A549 (cell line): ENCODE data around the gene KCNQ2. TPM values are rescaled to one million over a fixed set of nuclear protein-coding genes. Genes with fewer than 3 reads are reported as not detected.

Experiments
- ATAC-seq, 2 experiments: fragments of 200-7000 bp in 1 of 2; fragments of >200 bp in 1 of 2; cut with Nextera tagmentation in 1 of 2; cut with Tn5 transposase in 1 of 2; 3 replicates each; pipeline versions ENCODE4 v1.8.0 to v1.9.1; 2018 to 2020; ENCODE audit warnings: mild to moderate bottlenecking in 1 of 2, moderate library complexity in 1 of 2
- CTCF ChIA-PET: fragments of 300-600 bp; sonication (Branson Sonifier 250); formaldehyde crosslinking; extraction: SDS; loops from one replicate; lab custom pipeline; 2021; ENCODE audit warnings: antibody characterized with exemption, inconsistent platforms; lab: Yijun Ruan, JAX
- POLR2A ChIA-PET: fragments of 350-600 bp; formaldehyde crosslinking; extraction: SDS; loops from one replicate; lab custom pipeline; 2021; ENCODE audit warnings: antibody characterized with exemption, inconsistent platforms; lab: Yijun Ruan, JAX
- DNase-seq, 2 experiments: peaks; one replicate each; pipeline versions ENCODE4 v3.0.0 to v3.0.0-alpha.2; 2011 to 2016; ENCODE audit warnings: low read depth in 1 of 2, low spot score in 1 of 2
- FAIRE-seq: peaks from 2 replicates; lab custom pipeline; 2011; peaks lifted over from hg19 to GRCh38; lab: Jason Lieb, UNC
- H3K27ac ChIP-seq, 2 experiments: fragments of >200 bp; sonication (Bioruptor Twin); formaldehyde crosslinking; 3 replicates each; pipeline ENCODE4 v1.5.1; 2016 to 2017
- H3K4me1 ChIP-seq: fragments of >200 bp; sonication (Bioruptor Twin); formaldehyde crosslinking; 3 replicates; pipeline ENCODE4 v1.6.1; 2016
- H3K4me2 ChIP-seq: fragments of >200 bp; sonication (Bioruptor Twin); formaldehyde crosslinking; 3 replicates; pipeline ENCODE4 v1.6.1; 2016
- H3K4me3 ChIP-seq: fragments of >200 bp; sonication (Bioruptor Twin); formaldehyde crosslinking; 3 replicates; pipeline ENCODE4 v1.5.1; 2016
- H3K9me3 ChIP-seq: fragments of >200 bp; sonication (Bioruptor Twin); formaldehyde crosslinking; 3 replicates; pipeline ENCODE4 v1.6.1; 2016
- ATOH8 ChIP-seq: fragments of 250-450 bp; sonication (Bioruptor Pico); IDR thresholded peaks from 2 replicates; pipeline ENCODE4 v1.5.0; 2020; ENCODE audit warnings: low read depth, mild to moderate bottlenecking, moderate library complexity
- CBX2 ChIP-seq: fragments of 200-600 bp; sonication (generic); IDR thresholded peaks from 2 replicates; pipeline ENCODE4 v1.6.1; 2016; ENCODE audit warnings: low read depth, mild to moderate bottlenecking, borderline replicate concordance
- CBX8 ChIP-seq: fragments of 200-600 bp; sonication (generic); IDR thresholded peaks from 2 replicates; pipeline ENCODE4 v1.6.1; 2016
- CEBPB ChIP-seq, 2 experiments: fragments of >200 bp in 1 of 2; sonication (Bioruptor Twin) in 1 of 2; formaldehyde crosslinking in 1 of 2; IDR thresholded peaks; 2 replicates each; pipeline ENCODE4 v1.6.1; 2012 to 2016
- CHD4 ChIP-seq: fragments of 200-600 bp; sonication (generic); IDR thresholded peaks from 2 replicates; pipeline ENCODE4 v1.6.1; 2016; ENCODE audit warnings: antibody characterized with exemption, mild to moderate bottlenecking, borderline replicate concordance
- EHF ChIP-seq: fragments of 250-450 bp; sonication (Bioruptor Pico); IDR thresholded peaks from 2 replicates; pipeline ENCODE4 v1.5.0; 2020; ENCODE audit warnings: mild to moderate bottlenecking
- EHMT2 ChIP-seq: fragments of 200-600 bp; sonication (generic); IDR thresholded peaks from 2 replicates; pipeline ENCODE4 v1.6.1; 2016; ENCODE audit warnings: antibody characterized with exemption, low read depth, mild to moderate bottlenecking, moderate library complexity
- EP300 ChIP-seq, 2 experiments: fragments of >200 bp; sonication (Bioruptor Twin); formaldehyde crosslinking; IDR thresholded peaks; 2 replicates in 1 of 2; 3 replicates in 1 of 2; pipeline ENCODE4 v1.6.1; 2016 to 2017
- ESRRA ChIP-seq: fragments of 150-350 bp; IDR thresholded peaks from 2 replicates; pipeline ENCODE4 v1.6.1; 2014; ENCODE audit warnings: mild to moderate bottlenecking, low read length, borderline replicate concordance
- FOSB ChIP-seq: fragments of 250-450 bp; sonication (Bioruptor Pico); IDR thresholded peaks from 2 replicates; pipeline ENCODE4 v1.5.0; 2020; ENCODE audit warnings: mild to moderate bottlenecking, moderate library complexity
- FOSL2 ChIP-seq, 2 experiments: fragments of 450-650 bp in 1 of 2; fragments of >200 bp in 1 of 2; sonication (Bioruptor Twin) in 1 of 2; formaldehyde crosslinking; IDR thresholded peaks; 2 replicates each; pipeline versions ENCODE4 v1.5.0 to v1.6.1; 2016 to 2020; ENCODE audit warnings: mild to moderate bottlenecking in 1 of 2, moderate library complexity in 1 of 2
- FOXS1 ChIP-seq: fragments of 250-450 bp; sonication (Bioruptor Pico); IDR thresholded peaks from 2 replicates; pipeline ENCODE4 v1.5.0; 2020; ENCODE audit warnings: mild to moderate bottlenecking, moderate library complexity
- GATA3 ChIP-seq: IDR thresholded peaks from 2 replicates; pipeline ENCODE4 v1.6.1; 2012; ENCODE audit warnings: borderline replicate concordance
- HDAC2 ChIP-seq: fragments of 200-600 bp; sonication (generic); IDR thresholded peaks from 2 replicates; pipeline ENCODE4 v1.6.1; 2016
- HES2 ChIP-seq: fragments of >200 bp; sonication (Bioruptor Twin); formaldehyde crosslinking; IDR thresholded peaks from 2 replicates; pipeline ENCODE4 v1.6.1; 2016
- HEYL ChIP-seq: fragments of 250-450 bp; sonication (Bioruptor Pico); IDR thresholded peaks from 2 replicates; pipeline ENCODE4 v1.8.0; 2021; ENCODE audit warnings: mild to moderate bottlenecking, moderate library complexity
- HMGXB4 ChIP-seq: fragments of 250-450 bp; sonication (Bioruptor Pico); IDR thresholded peaks from 2 replicates; pipeline ENCODE4 v1.5.0; 2021; ENCODE audit warnings: mild to moderate bottlenecking, moderate library complexity, borderline replicate concordance
- HOXB13 ChIP-seq: fragments of 250-450 bp; sonication (Bioruptor Pico); IDR thresholded peaks from 2 replicates; pipeline ENCODE4 v1.5.0; 2020; ENCODE audit warnings: low read depth, mild to moderate bottlenecking, moderate library complexity
- HOXB5 ChIP-seq: fragments of 250-450 bp; sonication (Bioruptor Pico); IDR thresholded peaks from 2 replicates; pipeline ENCODE4 v1.5.0; 2020; ENCODE audit warnings: mild to moderate bottlenecking, moderate library complexity
- MAFK ChIP-seq: fragments of 450-650 bp; IDR thresholded peaks from 2 replicates; pipeline ENCODE4 v1.6.1; 2014; ENCODE audit not compliant: partially characterized antibody
- MYC ChIP-seq: IDR thresholded peaks from 2 replicates; pipeline ENCODE4 v1.6.1; 2012; ENCODE audit warnings: mild to moderate bottlenecking, inconsistent platforms, low read length, improper control_type of control experiment, borderline replicate concordance
- PBX3 ChIP-seq: IDR thresholded peaks from 2 replicates; pipeline ENCODE4 v1.6.1; 2012
- POLR2A ChIP-seq: IDR thresholded peaks from 2 replicates; pipeline ENCODE4 v1.6.1; 2012; ENCODE audit warnings: mild to moderate bottlenecking, low read length
- RAD21 ChIP-seq, 2 experiments: fragments of >200 bp in 1 of 2; sonication (Bioruptor Twin) in 1 of 2; formaldehyde crosslinking in 1 of 2; IDR thresholded peaks in 1 of 2; conservative IDR thresholded peaks in 1 of 2; 2 replicates in 1 of 2; 3 replicates in 1 of 2; pipeline ENCODE4 v1.6.1; 2012 to 2018; ENCODE audit warnings: inconsistent platforms in 1 of 2
- RCOR1 ChIP-seq: fragments of 150-350 bp; IDR thresholded peaks from 2 replicates; pipeline ENCODE4 v1.6.1; 2014; ENCODE audit warnings: antibody characterized with exemption, low read length, low read depth
- RFX5 ChIP-seq: fragments of 450-650 bp; IDR thresholded peaks from 2 replicates; pipeline ENCODE4 v1.7.1; 2014; ENCODE audit warnings: antibody characterized with exemption, mild to moderate bottlenecking, moderate library complexity
- RNF2 ChIP-seq: fragments of 200-600 bp; sonication (generic); IDR thresholded peaks from 2 replicates; pipeline ENCODE4 v1.6.1; 2016; ENCODE audit warnings: low read depth, mild to moderate bottlenecking, antibody characterized with exemption, moderate library complexity, borderline replicate concordance
- TFCP2L1 ChIP-seq: fragments of 250-450 bp; sonication (Bioruptor Pico); IDR thresholded peaks from 2 replicates; pipeline ENCODE4 v1.5.0; 2021; ENCODE audit warnings: mild to moderate bottlenecking
- TP53 ChIP-seq: fragments of 250-450 bp; sonication (Bioruptor Pico); IDR thresholded peaks from 2 replicates; pipeline ENCODE4 v1.5.0; 2021; ENCODE audit warnings: mild to moderate bottlenecking, moderate library complexity
- USF2 ChIP-seq: fragments of 450-650 bp; IDR thresholded peaks from 2 replicates; pipeline ENCODE4 v1.6.1; 2014; ENCODE audit warnings: antibody characterized with exemption
- ZSCAN20 ChIP-seq: fragments of 250-450 bp; sonication (Bioruptor Pico); IDR thresholded peaks from 2 replicates; pipeline ENCODE4 v1.8.0; 2022; ENCODE audit warnings: mild to moderate bottlenecking, moderate library complexity
- WGBS: methylation state at CpG from one replicate; pipeline ENCODE4 v1.1.6; 2017; ENCODE audit errors: missing lambda C conversion rate; 5-methylcytosine and 5-hydroxymethylcytosine counted together
- polyA plus RNA-seq, 4 experiments: library from polyadenylated mRNA; depleted of rRNA in 3 of 4; stranded (reverse); fragments of >200 nt; fragmentation: RNase III in 1 of 4; extraction: RNeasy Plus Mini Kit Qiagen cat#74134 plus additional on column Dnase treatment in 1 of 4; gene quantifications; 2 replicates in 3 of 4; 3 replicates in 1 of 4; pipeline ENCODE4 v1.2.3, GENCODE V29; 2011 to 2017
- TF ChIP-seq, protein P1 (sequence below): fragments of 150-350 bp; IDR thresholded peaks from 2 replicates; pipeline ENCODE4 v1.6.1; 2014; ENCODE audit warnings: low read depth, mild to moderate bottlenecking, low read length

KCNQ2 gene
- polyA plus RNA-seq, 2 of the 4 experiments (the other 2 are of a cell fraction): 0.14 to 0.36 TPM

DNA sequence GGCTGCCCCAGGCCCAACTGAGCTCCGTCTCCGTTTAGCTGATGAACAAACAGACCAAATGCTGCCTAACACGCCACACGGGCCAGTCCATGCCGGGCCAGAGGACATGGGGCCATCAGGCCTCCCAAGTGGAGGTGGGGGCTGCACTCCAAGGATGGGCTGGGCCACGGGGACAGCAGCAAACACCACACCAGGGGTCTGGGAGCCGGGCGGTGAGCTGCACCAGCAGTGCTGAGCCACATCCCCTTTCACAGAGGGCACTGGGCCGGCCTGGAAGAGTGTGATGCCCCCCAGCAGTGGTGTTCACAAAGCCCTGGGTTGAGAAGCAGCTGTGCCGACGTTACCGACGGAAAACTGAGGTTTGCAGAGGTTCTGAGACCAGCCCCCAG, 2.7 kb downstream of the KCNQ2 start:
- Histone ChIP-seq H3K4me1 (peaks cover 13% of the 10 kb centered on the region), H3K9me3 (no peaks in the 10 kb centered on the region), H3K4me3 (no peak overlapping the region), H3K4me2 (no peak overlapping the region), H3K27ac (no peak overlapping the region)
- ChIA-PET CTCF (interaction anchor here (1.2 to 2.9 kb wide), 3 partner anchors 17 to 27 kb away, joined by 3 to 16 read pairs (median 3); no protein-coding TSS in a partner anchor), POLR2A (no interaction called here)
- 66% methylated on average over 5 of the region's 13 CpGs for WGBS
- FAIRE-seq (no peak), DNase-seq (no peak), ATAC-seq (no peak)
- no peak for TF ChIP-seq FOSB
- TF ChIP-seq EP300 (IDR thresholded peaks at IDR 0.05): no peak
- TF ChIP-seq PBX3: no peak
- TF ChIP-seq POLR2A: no peak
- TF ChIP-seq RNF2: no peak
- no peak for TF ChIP-seq TFCP2L1 (CRISPR knock-in tag)
- no peak for TF ChIP-seq CBX2
- TF ChIP-seq HES2: no peak
- no peak for TF ChIP-seq HOXB13
- TF ChIP-seq FOXS1 (CRISPR knock-in tag): no peak
- TF ChIP-seq CHD4: no peak
- no peak for TF ChIP-seq HDAC2
- no peak for TF ChIP-seq RCOR1
- no peak for TF ChIP-seq TP53 (CRISPR knock-in tag)
- no peak for TF ChIP-seq GATA3
- TF ChIP-seq RFX5: no peak
- no peak for TF ChIP-seq CBX8
- no peak for TF ChIP-seq ATOH8
- TF ChIP-seq MYC: no peak
- no peak for TF ChIP-seq FOSL2 (IDR thresholded peaks at IDR 0.05)
- TF ChIP-seq FOSL2 (CRISPR knock-in tag; IDR thresholded peaks at IDR 0.05): no peak

DNA sequence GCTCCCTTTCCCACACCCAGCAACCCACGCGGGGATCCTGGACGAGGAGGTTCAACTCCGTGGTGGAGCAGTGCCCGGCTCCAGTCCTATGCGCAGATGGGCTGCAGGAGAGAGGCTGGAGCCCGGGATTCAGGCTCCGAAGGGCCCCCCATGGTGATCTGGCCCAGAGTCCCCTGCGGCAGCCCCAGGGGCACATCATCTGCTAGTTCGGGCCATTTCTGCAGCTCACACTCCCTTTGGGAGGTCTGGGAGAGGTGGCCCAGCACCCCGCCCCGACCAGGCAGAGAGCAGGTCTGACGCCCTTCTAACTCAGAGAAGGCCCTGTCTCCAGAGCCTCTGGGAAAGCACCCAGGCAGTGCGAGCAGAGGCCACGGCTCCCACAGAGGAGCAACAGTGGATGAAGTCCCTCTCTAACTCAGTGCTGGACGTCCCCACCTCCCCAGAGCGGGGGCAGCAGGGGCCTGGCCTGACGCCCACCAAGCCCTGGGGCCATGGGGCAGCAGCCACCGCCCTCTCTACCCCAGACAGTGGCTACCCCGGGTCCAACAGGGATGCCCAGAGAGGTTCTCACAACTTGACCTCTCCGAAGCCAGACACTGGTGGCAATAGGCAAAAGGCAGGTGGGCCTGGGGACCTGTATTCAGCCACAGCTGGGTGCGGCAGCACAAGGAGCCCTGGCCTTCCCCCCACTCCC, 3.3 kb downstream of the KCNQ2 start:
- no peak for ATAC-seq
- TF ChIP-seq, protein P1, sequence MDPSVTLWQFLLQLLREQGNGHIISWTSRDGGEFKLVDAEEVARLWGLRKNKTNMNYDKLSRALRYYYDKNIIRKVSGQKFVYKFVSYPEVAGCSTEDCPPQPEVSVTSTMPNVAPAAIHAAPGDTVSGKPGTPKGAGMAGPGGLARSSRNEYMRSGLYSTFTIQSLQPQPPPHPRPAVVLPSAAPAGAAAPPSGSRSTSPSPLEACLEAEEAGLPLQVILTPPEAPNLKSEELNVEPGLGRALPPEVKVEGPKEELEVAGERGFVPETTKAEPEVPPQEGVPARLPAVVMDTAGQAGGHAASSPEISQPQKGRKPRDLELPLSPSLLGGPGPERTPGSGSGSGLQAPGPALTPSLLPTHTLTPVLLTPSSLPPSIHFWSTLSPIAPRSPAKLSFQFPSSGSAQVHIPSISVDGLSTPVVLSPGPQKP: no peak
- TF ChIP-seq ZSCAN20 (no peak), HMGXB4 (no peak), POLR2A (no peak), FOSB (no peak), MAFK (no peak), HOXB13 (no peak), USF2 (no peak), EHMT2 (no peak), EHF (CRISPR knock-in tag) (no peak), ESRRA (no peak), ATOH8 (no peak), CEBPB (IDR thresholded peaks at IDR 0.05) (no peak), HOXB5 (no peak), HEYL (no peak), HDAC2 (no peak), RAD21 (conservative IDR thresholded peaks at IDR 0.05 in 1 of 2, IDR thresholded peaks at IDR 0.05 in 1 of 2) (no peak)
- H3K4me3 ChIP-seq: no peak overlapping the region
- ChIA-PET POLR2A (no interaction called here), CTCF (interaction anchor here (1.2 to 2.9 kb wide), 3 partner anchors 17 to 27 kb away, joined by 3 to 16 read pairs (median 3); no protein-coding TSS in a partner anchor)
- 31% methylated on average over 10 of the region's 22 CpGs for WGBS
- H3K27ac ChIP-seq: no peak overlapping the region
- H3K9me3 ChIP-seq: no peaks in the 10 kb centered on the region
- peaks cover 13% of the 10 kb centered on the region for H3K4me1 ChIP-seq
- DNase-seq: no peak
- no peak overlapping the region for H3K4me2 ChIP-seq
- no peak for FAIRE-seq
